ENCODE data around the gene C14orf132. TPM values are rescaled to one million over a fixed set of nuclear protein-coding genes. Genes with fewer than 3 reads are reported as not detected.

C14orf132 gene
- total RNA-seq, 4 donors from 2014 or later = 28.3 to 78.3 (median 59.2) TPM

DNA sequence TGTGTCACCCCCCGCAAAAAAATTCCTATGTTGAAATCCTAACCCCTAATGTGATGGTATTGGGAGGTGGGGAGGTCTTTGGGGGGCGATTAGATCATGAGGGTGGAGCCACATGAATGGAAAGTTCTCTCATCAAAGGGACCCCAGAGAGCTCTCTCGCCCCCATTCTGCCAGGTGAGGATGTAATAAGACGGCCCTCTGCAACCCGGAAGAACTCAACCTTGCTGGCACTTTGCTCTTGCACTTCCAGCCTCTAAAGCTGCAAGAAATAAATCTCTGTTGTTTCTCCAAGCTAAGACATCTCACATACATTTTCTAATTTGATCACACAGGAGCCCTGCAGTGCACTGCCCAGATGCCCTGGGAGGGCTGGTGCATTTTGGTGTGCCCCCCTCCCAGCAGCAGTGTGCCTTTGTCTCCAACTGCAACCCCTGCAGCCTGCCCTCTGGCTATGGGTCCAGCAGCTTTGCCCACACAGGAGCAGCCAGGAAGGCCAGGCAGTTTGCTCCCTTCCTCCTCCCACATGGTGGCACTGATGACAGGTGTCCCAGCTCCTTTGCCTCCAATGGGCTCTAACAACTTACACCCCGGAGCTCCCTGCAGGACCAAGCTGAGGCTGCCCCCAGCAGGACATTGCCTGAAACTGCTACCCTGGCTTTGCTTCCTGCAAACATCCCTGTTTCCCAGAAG, 59.3 kb downstream of the C14orf132 start:
- Histone ChIP-seq H3K36me3 (no peaks in the 10 kb centered on the region), H3K27ac (replicated peaks in 1 of 4) (no peak overlapping the region), H3K9me3 (no peaks in the 10 kb centered on the region), H3K27me3 (peaks cover 0 to 24% (median 0%) of the 10 kb centered on the region in 4 donors), H3K4me3 (no peak overlapping the region), H3K4me1 (peaks cover 0 to 28% (median 18%) of the 10 kb centered on the region in 4 donors)
- TF ChIP-seq, protein P1, sequence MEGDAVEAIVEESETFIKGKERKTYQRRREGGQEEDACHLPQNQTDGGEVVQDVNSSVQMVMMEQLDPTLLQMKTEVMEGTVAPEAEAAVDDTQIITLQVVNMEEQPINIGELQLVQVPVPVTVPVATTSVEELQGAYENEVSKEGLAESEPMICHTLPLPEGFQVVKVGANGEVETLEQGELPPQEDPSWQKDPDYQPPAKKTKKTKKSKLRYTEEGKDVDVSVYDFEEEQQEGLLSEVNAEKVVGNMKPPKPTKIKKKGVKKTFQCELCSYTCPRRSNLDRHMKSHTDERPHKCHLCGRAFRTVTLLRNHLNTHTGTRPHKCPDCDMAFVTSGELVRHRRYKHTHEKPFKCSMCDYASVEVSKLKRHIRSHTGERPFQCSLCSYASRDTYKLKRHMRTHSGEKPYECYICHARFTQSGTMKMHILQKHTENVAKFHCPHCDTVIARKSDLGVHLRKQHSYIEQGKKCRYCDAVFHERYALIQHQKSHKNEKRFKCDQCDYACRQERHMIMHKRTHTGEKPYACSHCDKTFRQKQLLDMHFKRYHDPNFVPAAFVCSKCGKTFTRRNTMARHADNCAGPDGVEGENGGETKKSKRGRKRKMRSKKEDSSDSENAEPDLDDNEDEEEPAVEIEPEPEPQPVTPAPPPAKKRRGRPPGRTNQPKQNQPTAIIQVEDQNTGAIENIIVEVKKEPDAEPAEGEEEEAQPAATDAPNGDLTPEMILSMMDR (IDR thresholded peaks at IDR 0.05) = peak; percentile 55 to 72 (median 66)
- TF ChIP-seq POLR2A (IDR thresholded peaks at IDR 0.05; ENCODE audit: low read depth) (no peak), EP300 (IDR thresholded peaks at IDR 0.05) (no peak), POLR2AphosphoS5 (IDR thresholded peaks at IDR 0.05) (no peak)
- intact Hi-C loops (cut with DNase I) = loop anchor here (2.0 to 10.0 kb wide), 2 partner anchors 100 to 534 kb away; no protein-coding TSS in a partner anchor
- WGBS = 34% methylated on average over 6 of the region's 6 CpGs
- DNase-seq (ENCODE audit: extremely low spot score) = no peak

DNA sequence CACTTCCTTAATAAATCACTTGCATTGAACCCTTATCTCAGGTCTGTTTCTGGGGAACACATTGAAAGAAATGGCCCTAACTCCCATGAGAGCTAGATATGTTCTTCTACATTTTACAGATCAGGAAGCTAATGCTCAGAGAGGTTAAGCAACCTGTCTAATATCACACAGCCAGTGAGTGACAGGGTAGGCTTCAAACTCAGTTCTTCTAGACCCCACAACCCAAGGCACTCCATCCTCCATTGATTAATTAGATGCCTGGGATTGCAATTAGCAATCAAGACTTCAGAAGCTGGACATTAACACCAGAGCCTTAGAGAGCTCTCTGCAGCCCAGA, 59.8 kb downstream of the C14orf132 start:
- no peak for DNase-seq (ENCODE audit: extremely low spot score)
- Histone ChIP-seq H3K36me3 (no peaks in the 10 kb centered on the region), H3K4me1 (peaks cover 0 to 29% (median 19%) of the 10 kb centered on the region in 4 donors), H3K27ac (replicated peaks in 1 of 4) (no peak overlapping the region), H3K4me3 (no peak overlapping the region), H3K27me3 (peaks cover 0 to 24% (median 0%) of the 10 kb centered on the region in 4 donors), H3K9me3 (no peaks in the 10 kb centered on the region)
- no peak for TF ChIP-seq POLR2A (IDR thresholded peaks at IDR 0.05; ENCODE audit: low read depth)
- TF ChIP-seq EP300 (IDR thresholded peaks at IDR 0.05) = no peak
- TF ChIP-seq, protein P1 (IDR thresholded peaks at IDR 0.05) = no peak
- no peak for TF ChIP-seq POLR2AphosphoS5 (IDR thresholded peaks at IDR 0.05)
- intact Hi-C loops (cut with DNase I) = loop anchor here (2.0 to 10.0 kb wide), 2 partner anchors 100 to 534 kb away; no protein-coding TSS in a partner anchor

DNA sequence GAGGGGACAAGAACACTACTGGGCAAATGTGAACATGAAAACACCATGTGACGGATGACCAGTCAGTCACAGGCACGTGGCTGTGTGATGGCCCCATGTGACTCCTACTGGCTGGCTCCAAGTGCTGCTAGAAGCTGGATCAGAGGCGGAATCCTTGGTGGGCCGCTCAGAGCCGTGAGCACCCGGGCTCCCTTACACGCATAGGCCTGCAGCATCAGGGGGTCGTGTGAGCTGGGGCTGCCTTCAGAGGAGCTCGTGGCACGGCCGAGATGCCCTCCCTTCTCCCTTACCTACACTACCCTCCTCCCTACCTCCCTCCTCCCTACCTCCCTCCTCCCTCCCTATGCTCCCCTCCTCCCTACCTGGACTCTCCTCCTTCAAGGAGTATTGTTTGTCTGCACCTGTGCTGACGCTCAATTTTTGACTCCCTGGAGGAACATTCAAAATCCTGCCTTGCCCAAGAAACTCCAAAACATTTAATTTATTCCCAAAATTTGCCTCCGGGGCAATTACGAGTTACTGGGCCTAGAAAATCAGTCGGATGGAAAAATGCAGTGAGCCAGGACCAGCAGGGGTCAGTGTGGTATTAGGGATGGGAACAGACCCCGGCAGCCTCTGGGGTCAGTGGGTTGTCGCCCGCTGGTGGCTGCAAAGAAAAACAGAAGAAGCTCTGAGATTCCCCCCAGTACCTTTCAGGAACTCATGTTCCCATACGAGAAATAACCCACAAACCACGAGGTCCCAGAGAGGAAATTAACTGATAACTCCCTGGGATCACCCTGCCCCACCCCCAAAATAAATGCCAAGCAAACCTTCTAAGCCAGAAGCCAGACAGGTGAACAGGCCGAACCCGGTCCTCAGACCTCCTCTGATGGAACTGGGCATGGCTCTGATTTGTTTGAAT, 61.3 kb downstream of the C14orf132 start:
- peaks cover 0 to 24% (median 0%) of the 10 kb centered on the region in 4 donors for H3K27me3 ChIP-seq
- 36% methylated on average over 22 of the region's 22 CpGs for WGBS
- H3K4me1 ChIP-seq = peaks cover 0 to 36% (median 31%) of the 10 kb centered on the region in 4 donors
- intact Hi-C loops (cut with DNase I) = loop anchor here (1.0 to 10.0 kb wide), 3 partner anchors 104 to 327 kb away; partner anchors contain the start of gene BDKRB2
- DNase-seq (ENCODE audit: extremely low spot score) = peak; percentile 95
- no peaks in the 10 kb centered on the region for H3K9me3 ChIP-seq
- peak overlapping the region in 1 of 4 donors; percentile 22 for H3K27ac ChIP-seq (replicated peaks in 1 of 4)
- no peak overlapping the region for H3K4me3 ChIP-seq
- no peaks in the 10 kb centered on the region for H3K36me3 ChIP-seq
- TF ChIP-seq POLR2A (IDR thresholded peaks at IDR 0.05; ENCODE audit: low read depth) (no peak), POLR2AphosphoS5 (IDR thresholded peaks at IDR 0.05) (peak in 1 of 2 donors; percentile 25), EP300 (IDR thresholded peaks at IDR 0.05) (no peak)
- TF ChIP-seq, protein P1 (IDR thresholded peaks at IDR 0.05) = peak; percentile 88 to 97 (median 90)

DNA sequence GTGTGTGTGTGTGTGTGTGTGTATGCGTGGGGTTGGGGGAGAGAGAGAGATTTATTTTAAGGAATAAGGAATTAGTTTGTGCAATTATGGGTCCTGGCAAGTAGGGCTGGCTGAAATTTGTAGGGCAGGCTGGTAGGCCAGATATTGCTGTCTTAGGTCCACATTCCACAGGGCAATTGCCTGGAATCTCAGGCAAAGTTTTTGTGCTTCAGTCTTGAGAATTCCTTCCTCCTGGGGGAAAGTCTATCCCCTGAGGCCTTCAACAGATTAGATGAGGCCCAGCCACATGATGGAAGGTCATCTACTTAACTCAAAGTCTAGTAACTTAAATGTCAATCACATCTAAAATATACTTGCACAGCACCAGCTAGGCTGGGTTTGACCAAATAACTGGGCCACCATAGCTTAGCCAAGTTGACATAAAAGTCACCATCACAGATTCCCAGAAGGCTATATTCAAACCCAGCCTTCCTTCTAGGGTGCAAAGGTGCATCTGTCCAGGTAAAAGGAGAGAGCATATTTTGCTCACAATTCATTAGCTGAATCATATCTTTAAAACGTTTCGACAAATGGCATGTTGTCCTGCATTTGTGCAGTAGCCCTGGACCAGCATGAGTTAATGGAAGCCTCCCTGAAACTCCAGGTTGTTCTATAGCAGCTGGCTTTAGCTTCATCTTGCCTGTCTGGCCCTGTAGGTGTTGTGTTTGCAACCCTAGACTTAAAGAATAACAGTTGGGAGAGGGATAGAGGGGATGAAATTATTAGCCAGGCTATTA, 63.1 kb downstream of the C14orf132 start:
- Histone ChIP-seq H3K27ac (replicated peaks in 1 of 4) (peak overlapping the region in 2 of 4 donors; percentile 23 to 77), H3K4me1 (peaks cover 0 to 40% (median 32%) of the 10 kb centered on the region in 4 donors), H3K9me3 (no peaks in the 10 kb centered on the region), H3K4me3 (no peak overlapping the region), H3K27me3 (peaks cover 0 to 19% (median 0%) of the 10 kb centered on the region in 4 donors), H3K36me3 (no peaks in the 10 kb centered on the region)
- 73% methylated on average over 3 of the region's 3 CpGs for WGBS
- TF ChIP-seq POLR2AphosphoS5 (IDR thresholded peaks at IDR 0.05) (no peak), POLR2A (IDR thresholded peaks at IDR 0.05; ENCODE audit: low read depth) (no peak), EP300 (IDR thresholded peaks at IDR 0.05) (no peak)
- TF ChIP-seq, protein P1 (IDR thresholded peaks at IDR 0.05) = no peak
- intact Hi-C loops (cut with DNase I) = loop anchor here (5.0 to 10.0 kb wide), 2 partner anchors 103 to 325 kb away; partner anchors contain the start of gene BDKRB2
- no peak for DNase-seq (ENCODE audit: extremely low spot score)

All from esophagus muscularis mucosa (tissue), 4 donors.